Activated T-cell treated with anti-CD3 and anti-CD28 coated beads, Interleukin-2, amount 50 U/mL, for 24 hours (primary cell): ENCODE measurements around the gene TMEM200B.
A peak's percentile ranks its signal among the peaks of the same experiment; 100 is the strongest.
"Not testable (repeated sequence)": the region's sequence is repeated elsewhere in the genome, so short reads cannot be mapped to it uniquely, and the experiment has no call there.

Experiments used
- DNase-seq: peaks from one replicate; pipeline ENCODE4 v3.0.0-alpha.2; 2020
- H3K27ac Mint-ChIP-seq: 2 replicates; pipeline ENCODE4 v1.8.0; 2020; ENCODE audit warnings: mild to moderate bottlenecking, mixed read lengths
- H3K27me3 Mint-ChIP-seq: 2 replicates; pipeline ENCODE4 v1.8.0; 2020; ENCODE audit warnings: mixed read lengths
- H3K36me3 Mint-ChIP-seq: 2 replicates; pipeline ENCODE4 v1.8.0; 2020; ENCODE audit warnings: low read depth, mixed read lengths
- H3K4me1 Mint-ChIP-seq: 2 replicates; pipeline ENCODE4 v1.8.0; 2020; ENCODE audit warnings: low read depth, mixed read lengths
- H3K4me3 Mint-ChIP-seq: 2 replicates; pipeline ENCODE4 v1.8.0; 2020; ENCODE audit warnings: mild to moderate bottlenecking, moderate library complexity, mixed read lengths
- H3K9me3 Mint-ChIP-seq: 2 replicates; pipeline ENCODE4 v1.8.0; 2020; ENCODE audit warnings: mixed read lengths

TMEM200B gene

DNA sequence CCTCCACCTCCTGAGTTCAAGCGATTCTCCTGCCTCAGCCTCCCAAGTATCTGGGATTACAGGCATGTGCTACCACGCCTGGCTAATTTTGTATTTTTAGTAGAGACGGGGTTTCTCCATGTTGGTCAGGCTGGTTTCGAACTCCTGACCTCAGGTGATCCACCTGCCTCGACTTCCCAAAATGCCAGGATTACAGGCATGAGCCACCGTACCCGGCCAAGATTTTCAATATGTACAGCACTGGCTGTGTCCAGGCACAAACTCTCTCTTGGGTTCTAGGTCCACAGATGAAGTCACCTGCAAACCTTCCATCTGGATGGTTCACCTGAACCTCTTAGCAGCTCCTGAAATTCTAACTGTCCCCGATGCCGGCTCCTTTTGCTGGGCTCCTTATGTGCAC, 26.6 kb upstream of the TMEM200B start:
- DNase-seq, H3K4me1 Mint-ChIP-seq, H3K4me3 Mint-ChIP-seq, H3K9me3 Mint-ChIP-seq, H3K27me3 Mint-ChIP-seq: not testable (repeated sequence)
- Mint-ChIP-seq H3K27ac (peak overlapping the region; percentile 44), H3K36me3 (peaks cover 100% of the 10 kb centered on the region)

GRCh38 chr1:29148656-29149491, 25.2 kb upstream of the TMEM200B start:
- no peaks in the 10 kb centered on the region for H3K27me3 Mint-ChIP-seq
- H3K27ac Mint-ChIP-seq, result peak overlapping the region; percentile 56
- H3K4me3 Mint-ChIP-seq, result no peak overlapping the region
- no peaks in the 10 kb centered on the region for H3K4me1 Mint-ChIP-seq
- H3K36me3 Mint-ChIP-seq, result peaks cover 95% of the 10 kb centered on the region
- no peak for DNase-seq
- no peaks in the 10 kb centered on the region for H3K9me3 Mint-ChIP-seq

DNA sequence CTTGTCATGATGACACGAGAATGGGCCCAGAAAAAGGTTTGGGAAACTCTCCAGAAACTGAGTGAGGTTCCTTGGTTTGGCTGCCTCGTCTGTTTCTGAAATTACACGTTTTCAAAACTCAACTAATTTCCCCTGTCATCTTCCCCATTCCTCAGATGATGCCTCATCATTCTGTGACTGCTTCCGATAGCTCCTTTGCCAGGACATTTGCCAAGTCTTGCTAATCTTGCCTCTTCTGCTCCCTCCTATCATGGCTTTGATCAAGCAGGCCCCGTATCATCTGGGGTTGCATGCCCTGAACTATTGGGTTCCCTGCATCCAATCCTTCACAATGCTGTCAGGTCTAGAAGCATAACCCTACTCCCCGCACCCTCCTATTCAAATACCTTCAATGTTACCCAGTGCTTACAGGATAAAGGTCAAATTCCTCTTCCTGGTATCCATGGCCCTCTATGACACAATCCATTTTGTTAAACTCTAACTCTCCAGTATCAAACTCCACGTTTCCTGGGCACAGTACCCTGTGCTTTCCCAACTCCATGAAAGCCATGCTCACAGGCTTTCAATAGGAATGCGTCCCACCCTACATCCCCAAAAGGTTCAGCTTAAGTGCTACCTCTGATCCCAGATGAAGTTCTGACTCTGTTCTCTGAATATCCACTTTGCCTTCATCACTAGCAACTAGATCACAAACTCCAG, 22.2 kb upstream of the TMEM200B start:
- no peaks in the 10 kb centered on the region for H3K27me3 Mint-ChIP-seq
- no peak overlapping the region for H3K4me3 Mint-ChIP-seq
- H3K27ac Mint-ChIP-seq, result no peak overlapping the region
- H3K9me3 Mint-ChIP-seq, result no peaks in the 10 kb centered on the region
- no peaks in the 10 kb centered on the region for H3K4me1 Mint-ChIP-seq
- peaks cover 79% of the 10 kb centered on the region for H3K36me3 Mint-ChIP-seq
- no peak for DNase-seq

- no peaks in the 10 kb centered on the region for H3K4me1 Mint-ChIP-seq
- H3K9me3 Mint-ChIP-seq, result no peaks in the 10 kb centered on the region
- no peak overlapping the region for H3K4me3 Mint-ChIP-seq
- peaks cover 62% of the 10 kb centered on the region for H3K36me3 Mint-ChIP-seq
- no peaks in the 10 kb centered on the region for H3K27me3 Mint-ChIP-seq
- no peak overlapping the region for H3K27ac Mint-ChIP-seq
- no peak for DNase-seq
These were observed 20.5 kb upstream of the TMEM200B start for GRCh38 chr1:29144178-29144577.

DNA sequence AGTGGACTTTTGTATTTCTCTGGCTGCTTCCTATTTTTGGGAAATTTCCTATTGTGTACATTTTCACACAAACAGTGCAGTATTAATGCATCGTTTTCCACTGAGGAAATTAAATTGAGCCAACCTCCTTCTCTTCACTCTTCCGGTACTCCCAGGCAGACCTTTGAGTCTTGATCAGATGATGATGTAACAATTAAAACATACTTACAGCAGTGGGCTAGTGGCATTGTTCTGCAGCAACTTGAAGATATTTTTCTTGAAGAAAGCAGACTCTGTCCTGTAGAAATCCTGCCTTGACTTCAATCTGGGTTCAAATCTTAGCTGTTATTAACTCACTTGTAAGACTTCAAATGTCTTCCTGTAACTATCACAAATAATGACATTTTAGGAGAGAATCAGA, 19.0 kb upstream of the TMEM200B start:
- no peak for DNase-seq
- no peaks in the 10 kb centered on the region for H3K27me3 Mint-ChIP-seq
- no peaks in the 10 kb centered on the region for H3K9me3 Mint-ChIP-seq
- no peaks in the 10 kb centered on the region for H3K4me1 Mint-ChIP-seq
- H3K36me3 Mint-ChIP-seq, result peaks cover 48% of the 10 kb centered on the region
- H3K4me3 Mint-ChIP-seq, result no peak overlapping the region
- no peak overlapping the region for H3K27ac Mint-ChIP-seq

GRCh38 chr1:29136391-29136915, 12.8 kb upstream of the TMEM200B start:
- Mint-ChIP-seq H3K36me3 (no peaks in the 10 kb centered on the region), H3K9me3 (no peaks in the 10 kb centered on the region), H3K4me1 (peaks cover 3% of the 10 kb centered on the region), H3K27me3 (peaks cover 15% of the 10 kb centered on the region), H3K4me3 (no peak overlapping the region), H3K27ac (no peak overlapping the region)
- DNase-seq, result no peak

GRCh38 chr1:29134695-29135028, 11.0 kb upstream of the TMEM200B start:
- DNase-seq, result no peak
- Mint-ChIP-seq H3K36me3 (no peaks in the 10 kb centered on the region), H3K9me3 (no peaks in the 10 kb centered on the region), H3K4me3 (no peak overlapping the region), H3K4me1 (peaks cover 3% of the 10 kb centered on the region), H3K27me3 (peaks cover 21% of the 10 kb centered on the region), H3K27ac (no peak overlapping the region)

- no peak for DNase-seq
- H3K27ac Mint-ChIP-seq, result no peak overlapping the region
- H3K9me3 Mint-ChIP-seq, result no peaks in the 10 kb centered on the region
- H3K4me3 Mint-ChIP-seq, result no peak overlapping the region
- H3K27me3 Mint-ChIP-seq, result peaks cover 21% of the 10 kb centered on the region
- no peaks in the 10 kb centered on the region for H3K36me3 Mint-ChIP-seq
- H3K4me1 Mint-ChIP-seq, result peaks cover 3% of the 10 kb centered on the region
These were observed 10.4 kb upstream of the TMEM200B start for GRCh38 chr1:29133861-29134694.

- not testable (repeated sequence) for H3K27ac Mint-ChIP-seq, H3K4me3 Mint-ChIP-seq, DNase-seq, H3K36me3 Mint-ChIP-seq, H3K4me1 Mint-ChIP-seq, H3K9me3 Mint-ChIP-seq
- H3K27me3 Mint-ChIP-seq, result peaks cover 23% of the 10 kb centered on the region
These were observed 7.4 kb upstream of the TMEM200B start for GRCh38 chr1:29131056-29131455.

- H3K27ac Mint-ChIP-seq, result no peak overlapping the region
These were observed 6.2 kb upstream of the TMEM200B start for GRCh38 chr1:29129916-29130315.

GRCh38 chr1:29128739-29129138, 5.0 kb upstream of the TMEM200B start:
- Mint-ChIP-seq H3K36me3 (no peaks in the 10 kb centered on the region), H3K9me3 (no peaks in the 10 kb centered on the region), H3K4me1 (peaks cover 8% of the 10 kb centered on the region), H3K27ac (no peak overlapping the region), H3K4me3 (no peak overlapping the region), H3K27me3 (peaks cover 31% of the 10 kb centered on the region)
- DNase-seq, result no peak

More at GRCh38 chr1:29129916-29130315, 6.2 kb upstream of the TMEM200B start:
- Mint-ChIP-seq H3K27me3 (peaks cover 34% of the 10 kb centered on the region), H3K4me3 (no peak overlapping the region), H3K9me3 (no peaks in the 10 kb centered on the region), H3K36me3 (no peaks in the 10 kb centered on the region), H3K4me1 (peaks cover 10% of the 10 kb centered on the region)
- DNase-seq, result no peak

DNA sequence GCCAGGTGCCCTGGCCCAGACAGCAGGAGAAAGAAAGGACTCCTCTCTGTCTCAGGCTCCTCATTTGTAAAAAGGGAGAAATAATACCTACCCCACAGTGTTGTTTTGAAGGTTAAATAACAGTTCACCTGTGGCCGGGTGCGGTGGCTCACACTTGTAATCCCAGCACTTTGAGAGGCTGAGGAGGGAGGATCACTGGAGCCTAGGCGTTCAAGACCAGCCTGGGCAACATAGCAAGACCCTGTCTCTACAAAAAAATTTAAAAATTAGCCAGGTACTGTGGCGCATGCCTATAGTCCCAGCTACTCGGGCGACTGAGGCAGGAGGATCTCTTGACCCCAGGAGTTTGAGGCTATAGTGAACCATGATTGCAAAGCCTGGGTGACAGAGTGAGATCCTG, 2.5 kb upstream of the TMEM200B start:
- H3K27ac Mint-ChIP-seq, result no peak overlapping the region

DNA sequence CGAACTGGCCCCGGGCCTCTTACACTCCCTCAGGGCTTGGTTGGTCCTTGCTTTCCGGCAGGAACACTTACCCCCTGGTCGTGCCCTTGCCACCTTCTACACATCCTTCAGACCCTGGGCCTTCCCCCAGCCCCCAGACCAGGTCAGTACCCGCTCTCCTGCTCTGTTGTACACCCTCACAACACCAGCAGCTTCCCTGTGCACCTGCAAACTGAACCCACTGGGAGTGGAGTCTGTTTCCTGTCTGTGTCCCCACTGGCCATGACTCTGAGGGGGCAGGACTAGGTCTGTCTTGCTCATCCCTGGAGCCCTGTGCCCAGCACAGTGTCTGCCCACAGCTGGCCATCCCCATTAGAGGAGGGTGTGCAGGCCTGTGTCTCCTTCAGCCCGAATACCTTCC, 2.1 kb upstream of the TMEM200B start:
- Mint-ChIP-seq H3K4me1 (peaks cover 10% of the 10 kb centered on the region), H3K36me3 (no peaks in the 10 kb centered on the region), H3K4me3 (peak overlapping the region; percentile 65), H3K27ac (peak overlapping the region; percentile 32), H3K27me3 (peaks cover 28% of the 10 kb centered on the region), H3K9me3 (no peaks in the 10 kb centered on the region)
- no peak for DNase-seq

More for the DNA sequence above, 2.5 kb upstream of the TMEM200B start:
- peak overlapping the region; percentile 65 for H3K4me3 Mint-ChIP-seq
- no peaks in the 10 kb centered on the region for H3K9me3 Mint-ChIP-seq
- no peak for DNase-seq
- no peaks in the 10 kb centered on the region for H3K36me3 Mint-ChIP-seq
- peaks cover 26% of the 10 kb centered on the region for H3K27me3 Mint-ChIP-seq
- H3K4me1 Mint-ChIP-seq, result peaks cover 10% of the 10 kb centered on the region

- peaks cover 10% of the 10 kb centered on the region for H3K4me1 Mint-ChIP-seq
- H3K27ac Mint-ChIP-seq, result no peak overlapping the region
These were observed 1.5 kb upstream of the TMEM200B start for GRCh38 chr1:29125237-29125641.

More at GRCh38 chr1:29125237-29125641, 1.5 kb upstream of the TMEM200B start:
- no peaks in the 10 kb centered on the region for H3K9me3 Mint-ChIP-seq
- peaks cover 2% of the 10 kb centered on the region for H3K36me3 Mint-ChIP-seq
- peak overlapping the region; percentile 65 for H3K4me3 Mint-ChIP-seq
- DNase-seq, result no peak
- peaks cover 26% of the 10 kb centered on the region for H3K27me3 Mint-ChIP-seq
